Measurements from ENCODE around the gene LRRC49.
"Not testable (repeated sequence)": the region's sequence is repeated elsewhere in the genome, so short reads cannot be mapped to it uniquely, and the experiment has no call there.

The LRRC49 gene

DNA sequence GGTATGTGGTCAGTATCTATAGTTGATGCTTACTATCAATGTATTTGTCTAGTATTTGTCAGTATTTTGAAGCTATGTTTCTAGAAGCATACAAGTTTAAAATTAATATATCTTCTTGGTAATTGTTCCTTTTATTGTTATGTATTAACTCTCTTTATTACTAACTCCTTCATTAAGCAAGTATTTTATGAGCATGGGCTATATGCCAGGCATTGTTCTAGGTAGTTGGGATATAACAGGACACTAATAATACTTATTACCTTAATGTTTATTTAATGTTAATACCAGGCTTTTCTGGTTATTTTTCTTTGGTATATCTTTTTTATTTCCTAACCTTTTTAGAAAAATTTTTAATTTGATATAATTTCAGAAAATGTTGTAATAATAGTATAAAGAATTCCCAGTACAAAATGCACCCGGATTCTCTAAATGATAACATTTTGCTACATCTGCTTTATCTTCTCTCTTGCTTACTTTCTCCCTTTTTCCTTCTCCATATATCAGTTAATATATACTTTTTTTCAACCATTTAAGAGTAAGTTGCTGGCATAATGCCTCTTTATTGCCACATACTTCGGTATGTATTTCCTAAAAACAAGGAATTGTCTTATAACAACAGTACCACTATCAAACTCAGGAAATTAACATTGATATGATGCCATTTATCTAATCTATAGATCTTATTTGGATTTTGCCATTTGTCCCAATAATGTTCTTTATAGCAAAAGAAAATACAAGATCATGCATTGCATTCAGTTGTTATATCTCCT is 30.9 kb downstream of the LRRC49 start:
- DNase-seq (ENCODE audit: low read depth), result no peak

DNA sequence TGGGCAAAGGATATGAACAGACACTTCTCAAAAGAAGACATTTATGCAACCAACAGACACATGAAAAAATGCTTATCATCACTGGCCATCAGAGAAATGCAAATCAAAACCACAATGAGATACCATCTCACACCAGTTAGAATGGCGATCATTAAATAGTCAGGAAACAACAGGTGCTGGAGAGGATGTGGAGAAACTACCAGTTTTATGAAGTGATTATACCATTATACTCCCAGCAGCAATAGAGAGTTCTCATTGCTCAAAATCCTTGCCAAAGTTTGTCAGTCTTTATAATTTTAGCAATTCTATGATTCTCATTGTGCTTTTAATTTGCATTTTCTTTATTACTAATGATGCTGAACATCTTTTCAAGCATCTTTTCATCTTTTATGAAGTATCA is 34.3 kb downstream of the LRRC49 start:
- DNase-seq (ENCODE audit: low read depth), result not testable (repeated sequence)

DNA sequence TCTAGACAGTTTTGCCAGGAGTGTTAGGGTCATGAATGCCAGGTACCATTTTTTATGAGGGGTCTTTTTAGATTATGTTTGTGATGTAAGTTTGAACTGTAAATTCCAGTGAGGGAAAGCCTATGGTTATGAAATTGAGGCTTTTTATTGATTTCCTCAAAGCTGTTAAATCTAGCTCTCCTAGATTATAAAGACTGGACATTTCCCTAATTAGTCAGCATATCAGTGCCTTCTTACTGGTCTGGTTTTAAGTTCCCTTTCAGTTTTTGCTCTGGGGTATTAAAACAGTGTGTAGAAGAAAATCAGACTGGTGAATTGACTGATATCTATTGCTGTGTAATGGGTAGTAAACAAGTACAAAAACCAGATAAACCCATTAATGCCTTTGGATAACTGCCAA is 39.2 kb downstream of the LRRC49 start:
- DNase-seq (ENCODE audit: low read depth), result no peak

DNA sequence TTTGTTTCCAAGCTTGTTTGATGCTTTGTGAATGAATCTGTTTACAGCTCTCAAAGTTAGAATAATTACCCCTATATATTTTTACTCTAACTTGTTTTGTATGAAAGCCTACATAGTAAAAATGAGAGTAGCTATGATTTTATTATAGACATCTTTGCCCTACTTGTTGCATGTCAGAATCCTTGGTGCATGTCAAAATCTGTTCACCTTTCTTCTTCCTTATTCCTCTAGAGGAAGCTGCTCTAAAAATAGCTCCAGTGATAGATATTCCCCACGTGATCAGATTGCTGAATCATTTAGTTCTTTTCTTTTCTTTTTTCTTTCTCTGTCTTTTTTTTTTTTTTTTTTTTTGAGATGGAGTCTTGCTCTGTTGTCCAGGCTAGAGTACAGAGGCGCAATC is 39.8 kb downstream of the LRRC49 start:
- no peak for DNase-seq (ENCODE audit: low read depth)

DNA sequence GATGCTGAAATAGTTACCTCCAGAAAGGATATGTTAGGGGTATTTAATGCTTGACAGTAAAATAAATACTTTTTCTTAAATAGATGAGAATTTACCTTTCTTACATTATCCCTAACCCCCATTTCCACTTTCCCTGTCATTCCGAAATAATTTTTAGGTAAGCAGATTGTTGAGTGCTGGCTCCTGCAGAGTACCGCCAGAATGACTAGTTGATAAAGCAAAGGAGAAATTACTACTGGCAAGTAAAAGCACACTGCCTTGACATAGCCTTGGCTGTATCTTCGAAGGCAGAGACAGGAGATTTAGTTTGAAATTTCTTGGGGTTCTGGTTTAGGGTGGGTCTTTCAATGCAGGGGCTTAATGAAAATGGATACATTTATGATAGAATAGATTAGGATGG is 40.8 kb downstream of the LRRC49 start:
- no peak for DNase-seq (ENCODE audit: low read depth)

DNA sequence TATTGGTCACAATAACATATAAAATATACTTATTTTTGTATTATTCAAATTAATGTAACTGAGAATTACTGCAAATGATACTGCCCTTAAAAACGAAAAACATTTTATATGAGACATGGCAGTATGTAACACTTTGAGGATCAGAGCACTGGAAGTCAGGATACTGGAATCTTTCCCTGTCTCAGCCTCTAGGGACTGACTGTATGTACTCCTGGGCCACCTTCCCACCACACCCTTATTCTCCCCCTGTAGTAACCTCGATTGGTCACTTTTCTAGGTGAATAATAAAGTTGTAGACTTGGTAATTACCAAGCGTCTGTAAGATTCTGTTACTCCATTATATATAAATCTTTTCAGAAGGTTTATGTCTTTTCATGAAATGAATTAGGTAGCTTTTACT is 43.0 kb downstream of the LRRC49 start:
- no peak for DNase-seq (ENCODE audit: low read depth)

DNA sequence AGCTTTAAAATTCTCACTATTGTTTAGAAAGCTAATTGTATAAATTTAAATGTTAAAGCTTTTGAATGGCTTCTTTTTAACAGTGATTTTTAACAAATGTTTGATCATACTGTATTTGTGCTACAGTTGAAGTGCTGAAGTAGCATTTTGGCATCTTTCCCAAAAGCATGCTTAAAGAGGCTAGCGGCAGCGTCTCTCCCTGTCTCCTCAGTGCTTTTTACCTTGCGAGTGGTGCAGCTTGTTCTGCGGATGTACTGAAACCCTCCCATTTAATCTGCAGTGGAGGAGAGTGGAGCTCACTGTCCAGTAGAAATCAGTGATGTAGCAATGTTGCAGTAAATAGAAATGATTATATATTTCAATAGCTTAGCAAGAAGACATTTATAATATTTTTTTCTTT is 43.7 kb downstream of the LRRC49 start:
- no peak for DNase-seq (ENCODE audit: low read depth)

DNA sequence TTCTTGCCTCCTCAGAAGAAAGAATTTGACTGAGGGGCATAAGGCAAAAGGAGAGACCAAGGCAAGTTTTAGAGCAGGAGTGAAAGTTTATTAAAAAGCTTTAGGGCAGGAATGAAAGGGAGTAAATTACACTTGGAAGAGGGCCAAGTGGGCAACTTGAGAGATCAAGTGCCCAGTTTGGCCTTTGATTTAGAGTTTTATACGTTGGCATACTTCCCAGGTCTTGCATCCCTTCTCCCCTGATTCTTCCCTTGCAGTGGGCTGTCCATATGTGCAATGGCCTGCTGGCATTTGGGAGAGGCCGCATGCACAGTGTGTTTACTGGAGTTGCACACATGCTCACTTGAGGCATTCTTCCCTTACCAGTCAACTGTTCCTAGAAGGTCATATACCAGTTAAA is 50.7 kb downstream of the LRRC49 start:
- DNase-seq (ENCODE audit: low read depth), result not testable (repeated sequence)

DNA sequence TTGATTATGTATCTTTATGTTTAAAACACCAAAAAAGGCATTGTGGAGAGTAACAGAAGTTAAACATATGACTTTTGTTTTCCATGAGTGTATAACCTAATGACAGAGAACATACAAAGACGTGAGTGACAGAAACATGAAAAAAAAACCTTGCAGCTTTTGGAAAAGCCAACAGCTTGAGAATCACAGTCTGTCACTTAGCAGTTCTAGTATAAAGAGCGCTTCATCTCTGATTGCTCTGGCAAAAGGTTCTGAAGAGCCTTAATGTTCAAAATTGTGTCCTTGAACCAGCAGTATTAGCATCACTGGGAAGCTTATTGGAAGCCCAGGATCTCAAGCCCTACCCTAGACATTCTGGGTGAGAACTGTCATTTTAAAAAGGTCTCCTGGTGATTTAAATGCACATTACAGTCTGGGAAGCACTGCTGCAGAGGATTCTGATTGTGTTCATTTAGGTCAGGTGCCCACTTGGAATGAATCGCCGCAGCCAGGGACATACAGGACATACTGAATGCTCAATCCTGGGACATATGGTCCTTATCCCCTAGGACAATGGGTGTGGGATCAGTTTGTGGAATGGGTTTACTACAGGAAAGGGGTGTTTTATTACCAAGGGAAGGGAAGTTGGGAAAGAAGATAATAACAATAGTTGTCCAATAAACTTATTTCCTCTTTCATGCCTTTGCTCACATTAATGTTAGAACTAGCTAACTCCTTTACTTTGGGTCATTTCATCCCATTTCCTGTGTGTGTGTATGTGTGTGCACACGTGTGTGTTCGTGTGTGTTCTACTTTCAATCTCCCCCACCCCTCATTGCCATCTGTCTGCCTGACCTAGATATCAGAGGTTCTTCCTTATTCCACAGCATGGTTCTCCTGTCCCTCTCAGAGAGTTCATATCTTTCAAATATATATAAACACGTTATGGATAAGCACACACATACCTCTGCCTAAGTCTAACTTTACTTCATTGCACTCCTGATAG is 55.0 kb downstream of the LRRC49 start:
- no peak for DNase-seq (ENCODE audit: low read depth)

DNA sequence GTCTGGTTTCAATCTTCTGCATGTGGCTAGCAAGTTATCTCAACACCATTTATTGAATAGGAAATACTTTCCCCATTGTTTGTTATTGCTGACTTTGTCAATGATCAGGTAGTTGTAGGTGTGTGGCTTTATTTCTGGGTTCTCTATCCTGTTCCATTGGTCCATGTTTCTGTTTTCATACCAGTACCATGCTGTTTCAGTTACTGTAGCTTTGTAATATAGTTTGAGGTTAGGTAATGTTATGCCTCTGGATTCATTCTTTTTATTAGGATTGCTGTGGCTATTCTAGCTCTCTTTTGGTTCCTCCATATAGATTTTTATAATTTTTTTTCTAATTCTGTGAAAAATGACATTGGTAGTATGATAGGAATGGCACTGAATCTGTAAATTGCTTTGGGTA is 58.3 kb downstream of the LRRC49 start:
- DNase-seq (ENCODE audit: low read depth), result no peak

DNA sequence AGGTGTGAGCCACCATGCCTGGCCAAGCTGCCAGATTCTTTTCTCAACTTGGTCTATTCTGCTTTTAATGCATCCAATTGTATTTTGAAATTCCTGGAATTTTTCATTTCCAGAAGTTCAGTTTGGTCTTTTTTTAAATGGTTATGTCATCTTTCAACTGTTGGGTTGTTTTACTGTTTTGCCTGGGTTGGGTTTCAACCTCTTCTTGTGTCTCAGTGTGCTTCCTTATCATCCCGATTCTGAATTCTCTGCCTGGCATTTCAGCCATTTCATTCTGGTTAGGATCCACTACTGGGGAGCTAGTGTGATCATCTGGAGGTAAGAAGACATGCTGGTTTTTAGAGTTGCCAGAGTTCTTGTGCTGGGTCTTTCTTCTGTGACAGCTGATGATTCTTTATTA is 61.5 kb downstream of the LRRC49 start:
- DNase-seq (ENCODE audit: low read depth), result no peak

DNA sequence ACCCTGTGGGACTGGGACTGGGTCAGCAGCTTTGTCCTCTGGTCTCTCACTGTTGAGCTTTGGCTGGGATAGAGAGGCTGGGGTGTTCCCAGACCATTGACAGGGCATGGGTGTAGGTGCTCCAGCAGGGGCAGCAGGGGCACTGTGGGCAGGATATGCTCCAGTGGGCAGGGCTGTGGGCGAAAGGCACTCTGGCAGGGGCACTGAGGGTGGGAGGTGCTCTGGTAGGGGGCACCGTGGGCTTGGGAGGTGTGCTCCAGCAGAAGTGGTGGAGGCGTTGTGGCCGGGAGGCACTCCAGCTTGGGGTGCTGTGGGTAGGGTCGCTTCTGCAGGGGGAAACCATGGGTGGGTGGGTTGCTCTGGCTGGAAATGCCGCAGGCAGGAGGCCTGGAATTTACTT is 62.1 kb downstream of the LRRC49 start:
- DNase-seq (ENCODE audit: low read depth), result no peak

DNA sequence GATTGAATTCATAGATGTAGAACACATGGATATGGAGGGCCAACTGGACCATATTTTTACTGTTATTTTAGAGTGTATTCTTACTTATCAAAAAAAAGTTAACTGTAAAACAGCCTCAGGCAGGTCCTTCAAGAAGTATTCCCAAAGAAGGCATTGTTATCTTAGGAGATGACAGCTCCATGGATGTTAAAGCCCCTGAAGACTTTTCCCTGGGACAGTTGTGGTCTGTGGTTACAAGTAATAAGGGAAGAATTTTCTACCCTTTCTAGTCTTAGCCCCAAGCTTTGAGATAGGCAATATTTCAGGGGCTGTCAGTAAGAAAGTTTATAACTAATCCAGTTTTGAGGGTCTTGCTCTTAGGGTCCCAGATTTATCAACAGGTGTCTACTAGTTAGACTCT is 62.5 kb downstream of the LRRC49 start:
- no peak for DNase-seq (ENCODE audit: low read depth)

DNA sequence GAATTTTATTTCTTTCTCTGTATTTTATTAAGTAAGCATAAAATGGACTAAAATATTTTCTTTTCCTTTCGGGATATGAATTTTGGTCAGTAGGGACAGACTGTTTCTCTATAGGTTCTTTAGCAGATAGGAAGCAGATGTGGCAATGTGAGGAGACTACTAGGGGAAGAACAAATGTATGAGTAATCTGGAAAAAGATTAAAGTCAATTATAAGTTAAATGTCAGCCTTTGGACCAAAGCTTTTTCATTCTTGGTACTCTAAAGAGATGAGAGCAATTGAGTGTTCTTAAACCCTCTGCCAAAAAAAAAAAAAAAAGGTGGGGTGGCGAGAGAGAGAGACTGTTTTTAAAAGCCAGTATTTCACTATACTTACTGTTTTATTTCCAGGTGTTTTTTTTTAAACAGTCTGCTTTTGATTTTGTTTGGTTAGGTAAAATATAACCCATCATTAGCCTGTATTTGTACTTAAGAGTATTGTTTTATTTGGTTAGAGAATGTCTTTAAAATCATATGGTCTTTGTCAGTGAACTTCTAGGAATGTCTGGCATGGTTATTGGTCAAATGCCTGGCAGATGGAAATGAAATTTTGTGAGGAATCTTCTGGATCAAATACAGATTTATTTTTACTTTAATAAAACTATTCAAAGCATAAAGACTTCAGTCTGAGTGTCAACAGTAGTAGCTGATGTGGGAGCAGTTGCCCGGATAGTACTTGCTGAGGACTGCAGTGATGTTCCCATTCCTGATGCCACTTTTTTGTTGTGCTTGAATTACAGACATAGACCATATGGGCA is 63.8 kb downstream of the LRRC49 start:
- no peak for DNase-seq (ENCODE audit: low read depth)

DNA sequence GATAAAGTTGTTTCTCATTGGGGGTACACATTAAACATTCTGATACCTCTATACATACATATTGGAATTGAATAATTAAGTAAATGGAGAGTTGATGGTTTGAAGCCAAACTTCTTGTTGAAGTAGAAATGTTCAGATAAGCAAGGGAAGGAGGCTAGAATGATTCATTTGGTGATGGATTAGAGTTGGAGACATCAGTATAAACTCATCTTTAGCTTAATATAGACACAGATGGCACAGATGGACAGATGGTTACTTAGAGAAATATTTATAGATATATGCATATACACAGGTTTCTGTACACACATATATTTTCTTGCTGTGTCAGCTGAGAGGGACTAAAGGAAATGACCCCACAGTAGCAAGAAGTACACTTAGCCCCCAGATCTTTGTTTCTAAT is 69.5 kb downstream of the LRRC49 start:
- DNase-seq (ENCODE audit: low read depth), result no peak

DNA sequence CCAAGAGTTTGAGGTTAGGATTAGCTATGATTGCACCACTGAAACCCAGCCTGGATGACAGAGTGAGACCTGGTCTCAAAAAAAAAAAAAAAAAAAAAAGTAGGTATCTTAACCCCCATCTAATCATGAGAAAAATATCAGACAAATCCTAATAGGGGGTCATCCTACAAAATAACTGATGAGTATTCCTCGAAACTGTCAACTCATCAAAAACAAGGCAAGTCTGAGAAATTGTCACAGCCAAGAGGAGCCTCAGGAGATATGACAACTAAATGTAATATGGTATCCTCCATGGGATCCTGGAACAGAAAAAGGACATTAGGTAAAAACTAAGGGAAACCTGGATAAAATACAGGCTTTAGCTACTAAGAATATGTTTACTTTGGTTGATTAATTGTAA is 70.6 kb downstream of the LRRC49 start:
- DNase-seq (ENCODE audit: low read depth), result no peak

DNA sequence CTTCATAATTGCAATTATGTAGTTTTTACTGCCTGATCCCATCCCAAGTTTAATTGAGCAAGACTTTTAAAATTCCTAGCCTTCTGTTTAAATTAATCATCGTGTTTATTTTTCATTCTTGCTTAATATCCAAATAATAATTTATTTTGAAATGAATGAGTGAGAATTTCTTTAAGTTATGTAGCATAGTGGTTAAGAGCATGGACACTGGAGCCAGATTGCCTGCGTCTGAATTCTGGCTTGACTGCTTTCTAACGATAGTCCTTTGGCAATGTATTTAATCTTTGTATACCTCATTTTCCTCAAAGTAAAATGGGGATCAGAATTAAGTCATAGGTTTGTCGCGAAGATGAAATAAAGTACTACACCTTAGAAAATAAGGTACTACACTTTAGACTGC is 71.4 kb downstream of the LRRC49 start:
- DNase-seq (ENCODE audit: low read depth), result no peak

DNA sequence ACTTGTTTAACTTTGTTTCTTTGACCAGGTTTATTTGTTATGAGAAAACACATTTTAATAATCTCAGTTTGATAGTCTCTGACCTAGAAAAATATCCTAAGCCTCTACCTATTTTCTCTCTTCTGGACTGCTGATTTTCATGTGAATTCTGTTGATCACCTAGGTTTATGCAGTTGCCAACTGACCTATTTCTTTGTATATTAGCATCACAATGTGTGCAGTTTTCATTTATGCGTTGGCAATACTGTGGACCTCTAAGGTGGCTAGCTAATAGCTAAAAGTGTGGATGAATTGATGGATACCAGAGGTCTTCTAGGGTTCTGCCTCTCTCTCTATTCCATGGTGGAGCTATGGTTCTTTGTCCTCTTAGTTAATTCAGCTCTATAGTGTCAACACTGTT is 72.1 kb downstream of the LRRC49 start:
- DNase-seq (ENCODE audit: low read depth), result no peak

DNA sequence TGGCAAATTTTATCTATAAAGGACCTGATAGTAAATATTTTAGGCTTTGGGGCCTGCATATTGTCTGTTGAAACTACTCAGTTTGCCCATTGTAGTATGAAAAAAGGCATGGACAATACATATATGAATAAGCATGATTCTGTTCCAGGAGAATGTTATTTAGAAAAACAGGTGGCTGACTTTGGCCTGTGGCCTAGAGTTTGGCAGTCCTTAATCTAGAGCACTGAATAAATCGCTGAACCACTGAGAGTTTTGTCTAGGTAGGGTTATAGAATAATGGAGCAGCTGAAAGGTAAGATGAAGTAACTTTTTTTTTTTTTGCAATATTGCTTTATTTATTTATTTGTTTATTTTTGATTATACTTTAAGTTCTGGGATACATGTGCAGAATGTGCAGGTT is 75.0 kb downstream of the LRRC49 start:
- no peak for DNase-seq (ENCODE audit: low read depth)

DNA sequence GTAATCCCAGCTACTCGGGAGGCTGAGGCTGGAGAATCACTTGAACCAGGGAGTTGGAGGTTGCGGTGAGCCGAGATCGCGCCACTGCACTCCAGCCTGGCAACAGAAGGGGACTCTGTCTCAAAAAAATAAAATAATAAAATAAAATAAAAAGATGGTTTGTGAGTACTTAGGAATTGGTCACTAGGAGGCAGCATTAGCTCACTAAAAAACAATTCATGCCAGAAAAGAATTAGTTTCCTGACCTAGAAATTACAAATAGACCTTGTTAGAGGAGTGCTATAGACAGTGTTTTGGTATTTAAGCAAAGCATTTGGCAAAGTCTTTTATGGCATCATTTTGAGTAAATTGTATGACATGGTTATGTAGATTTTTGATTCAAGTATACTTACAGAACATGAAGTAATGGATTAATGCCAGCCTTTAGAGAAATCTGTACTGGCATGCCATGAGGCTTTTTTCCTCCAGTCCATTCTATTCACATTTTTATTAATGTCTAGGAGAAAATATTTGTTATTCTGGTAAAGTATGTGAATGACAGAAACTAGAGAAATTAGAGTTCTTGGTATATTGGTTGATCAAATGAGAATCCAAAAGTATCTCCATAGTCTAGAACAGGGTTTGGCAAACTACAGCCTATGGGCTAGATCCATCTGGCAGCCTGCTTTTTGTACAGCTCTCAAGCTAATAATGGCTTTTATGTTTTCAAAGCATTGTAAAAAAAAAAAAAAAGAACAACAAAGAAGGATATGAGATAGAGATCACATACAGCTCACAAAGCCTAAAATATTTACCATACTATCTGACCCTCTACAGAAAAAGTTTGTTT is 81.6 kb downstream of the LRRC49 start:
- no peak for DNase-seq (ENCODE audit: low read depth)

DNA sequence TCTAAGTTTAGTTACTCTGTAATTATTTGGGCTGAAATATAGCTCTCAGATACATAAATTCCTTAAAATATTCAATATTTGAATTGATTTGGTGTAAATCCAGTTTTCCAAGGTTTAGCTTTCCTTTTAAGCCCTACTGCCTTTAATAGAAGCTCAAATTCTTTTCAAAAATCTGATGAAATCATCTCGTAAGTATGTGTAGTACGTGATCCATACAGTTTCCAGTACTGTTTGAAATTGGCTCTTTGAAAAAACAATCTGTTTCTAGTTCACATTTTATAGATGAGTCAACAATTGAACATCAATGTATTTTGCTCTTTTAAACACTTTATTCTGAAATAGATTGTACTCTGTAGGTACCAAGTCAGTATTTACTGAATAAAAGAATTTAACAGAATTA is 84.2 kb downstream of the LRRC49 start:
- no peak for DNase-seq (ENCODE audit: low read depth)
